Forelimb muscle (tissue), 1 donor: ENCODE measurements around the gene LRRC30. TPM values are rescaled to one million over a fixed set of nuclear protein-coding genes. Genes with fewer than 3 reads are reported as not detected.

ENCODE experiments used
- DNase-seq: peaks from one replicate; pipeline ENCODE4 v3.0.0-alpha.2; 2013; ENCODE audit warnings: low read depth
- polyA plus RNA-seq: library from polyadenylated mRNA; unstranded; fragments of 120-200 nt; gene quantifications from one replicate; pipeline ENCODE4 v1.2.1, GENCODE V29; 2013; ENCODE audit not compliant: insufficient read length

LRRC30 gene
- polyA plus RNA-seq, 1 donor, result 4.2 TPM

- no peak for DNase-seq
These were observed 6.9 kb downstream of the LRRC30 start for GRCh38 chr18:7237673-7238272.

DNA sequence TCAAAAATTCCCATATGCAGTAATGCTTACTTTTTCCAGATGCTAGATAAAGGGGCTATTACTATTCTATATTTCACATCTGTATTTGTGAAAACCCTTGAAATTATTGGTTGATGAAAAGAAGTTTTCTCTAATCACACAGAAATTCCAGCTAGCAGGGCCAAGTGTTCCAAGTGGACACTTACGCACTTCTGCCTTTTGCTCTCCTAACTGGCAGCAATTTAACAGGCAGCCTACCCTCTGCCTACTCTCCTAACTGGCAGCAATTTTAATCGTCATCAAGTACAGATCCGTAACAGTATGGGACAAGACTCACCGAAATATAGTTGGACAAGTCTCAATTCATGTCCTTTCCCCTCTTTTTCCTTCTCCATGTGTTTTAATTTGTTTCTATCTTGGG lies 12.0 kb downstream of the LRRC30 start:
- DNase-seq, result no peak

GRCh38 chr18:7248877-7249276 lies 18.0 kb downstream of the LRRC30 start:
- no peak for DNase-seq

DNA sequence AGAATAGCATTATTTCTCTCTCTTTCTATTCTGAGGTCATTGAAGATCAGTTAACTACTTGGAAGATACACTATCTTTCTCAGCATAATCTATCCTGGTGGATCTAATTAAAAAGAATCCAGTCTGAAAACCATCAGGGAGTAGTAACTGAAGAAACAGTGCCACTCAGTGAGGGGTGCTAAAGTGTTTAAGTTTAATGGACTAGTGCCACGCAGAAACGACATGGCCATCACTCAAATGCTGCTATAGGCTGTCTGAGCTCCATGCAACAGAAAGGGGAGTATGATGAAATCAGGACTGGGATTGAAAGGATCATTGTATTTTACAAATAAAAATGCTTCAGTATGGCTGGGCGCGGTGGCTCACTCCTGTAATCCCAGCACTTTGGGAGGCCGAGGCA lies 23.3 kb downstream of the LRRC30 start:
- no peak for DNase-seq

DNA sequence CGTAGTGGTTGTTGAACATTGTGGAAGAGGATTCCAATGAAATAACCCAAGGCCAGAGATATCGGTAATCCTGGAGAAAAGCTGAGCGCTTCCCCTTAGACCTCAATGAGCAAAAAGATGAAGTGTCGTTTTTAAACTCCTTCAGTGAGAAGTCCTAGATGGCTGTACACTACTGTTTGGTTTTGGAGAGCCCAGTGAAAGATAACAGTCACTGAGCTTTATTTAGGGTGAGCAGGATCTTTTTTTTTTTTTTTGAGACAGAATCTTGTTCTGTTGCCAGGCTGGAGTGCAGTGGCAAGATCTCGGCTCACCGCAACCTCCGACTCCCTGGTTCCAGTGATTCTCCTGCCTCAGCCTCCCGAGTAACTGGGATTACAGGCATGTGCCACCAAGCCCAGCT lies 24.2 kb downstream of the LRRC30 start:
- no peak for DNase-seq

GRCh38 chr18:7255643-7256042 lies 24.8 kb downstream of the LRRC30 start:
- no peak for DNase-seq

DNA sequence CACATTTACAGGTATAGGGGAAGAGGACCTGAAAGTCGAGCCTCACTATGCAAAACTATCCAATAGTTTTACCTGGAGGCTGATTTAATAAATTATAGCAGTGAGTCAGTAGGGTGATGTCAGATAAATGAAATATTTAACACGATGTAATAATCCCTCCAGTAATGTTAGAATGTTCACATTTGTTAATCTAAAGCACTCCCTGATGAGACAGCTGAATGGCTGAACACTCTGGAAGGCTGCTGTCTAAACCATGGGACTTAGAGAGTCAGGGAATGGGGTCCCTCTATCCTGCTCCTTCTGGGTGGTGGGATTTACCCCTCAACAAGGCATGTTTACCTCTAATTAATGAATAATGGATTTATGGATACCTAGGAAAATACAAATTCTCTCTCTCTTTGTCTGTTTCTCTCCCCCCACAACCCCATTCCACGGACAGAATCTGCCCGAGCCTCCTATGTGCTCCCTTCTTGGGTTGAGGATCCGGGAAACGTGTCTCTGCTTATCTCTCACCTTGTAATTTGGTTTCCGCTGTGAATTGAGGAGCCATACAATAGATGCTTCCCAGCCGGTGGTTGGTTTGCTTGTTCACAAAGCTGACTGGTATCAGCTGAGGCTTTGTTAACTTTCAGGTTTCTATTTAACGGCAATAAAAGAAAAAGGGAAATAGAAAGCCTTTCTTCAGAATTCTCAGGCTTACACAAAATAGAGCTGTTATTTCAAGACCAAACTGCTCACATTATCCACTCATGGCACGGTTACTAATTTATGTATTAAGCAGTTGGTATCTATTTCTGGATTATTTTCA lies 25.9 kb downstream of the LRRC30 start:
- no peak for DNase-seq

DNA sequence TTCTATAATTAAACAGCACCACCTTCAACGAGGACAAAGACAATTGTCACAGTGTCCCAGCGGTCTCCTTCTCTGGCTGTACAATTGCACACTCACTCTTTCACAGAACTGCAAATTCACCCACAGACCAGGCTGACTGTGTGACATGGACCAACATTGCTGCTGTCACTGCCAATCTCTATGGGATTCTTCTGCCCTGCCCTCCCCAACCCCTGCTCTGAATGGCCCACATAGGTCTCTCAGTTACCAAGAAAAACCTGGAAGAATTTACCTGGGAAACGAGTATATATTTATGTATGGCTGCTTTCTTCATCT lies 26.5 kb downstream of the LRRC30 start:
- no peak for DNase-seq

GRCh38 chr18:7259475-7259874 lies 28.6 kb downstream of the LRRC30 start:
- DNase-seq, result no peak

- no peak for DNase-seq
These were observed 30.3 kb downstream of the LRRC30 start for GRCh38 chr18:7261199-7261598.

GRCh38 chr18:7267973-7268372 lies 37.1 kb downstream of the LRRC30 start:
- DNase-seq, result no peak

DNA sequence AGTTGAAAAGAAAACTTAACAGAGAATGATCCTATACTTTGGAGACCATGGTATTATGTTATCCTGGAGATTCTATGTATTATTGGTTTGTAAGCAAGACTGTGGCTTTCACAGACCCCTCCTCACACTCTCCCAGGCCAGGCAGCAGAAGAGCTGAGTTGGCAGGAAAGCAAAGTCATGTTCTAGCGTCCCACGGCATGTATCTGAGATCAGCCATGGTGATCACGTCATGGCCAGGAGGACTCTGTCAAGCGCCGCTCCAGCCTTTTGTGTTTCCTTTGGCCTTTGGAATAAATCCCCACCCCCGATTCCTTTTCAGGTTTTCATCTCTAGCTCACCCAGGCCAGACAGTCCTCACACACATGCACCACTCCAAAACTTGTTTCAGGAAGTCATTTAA lies 39.1 kb downstream of the LRRC30 start:
- no peak for DNase-seq

GRCh38 chr18:7272311-7273049 lies 41.6 kb downstream of the LRRC30 start:
- peak; percentile 53 for DNase-seq

DNA sequence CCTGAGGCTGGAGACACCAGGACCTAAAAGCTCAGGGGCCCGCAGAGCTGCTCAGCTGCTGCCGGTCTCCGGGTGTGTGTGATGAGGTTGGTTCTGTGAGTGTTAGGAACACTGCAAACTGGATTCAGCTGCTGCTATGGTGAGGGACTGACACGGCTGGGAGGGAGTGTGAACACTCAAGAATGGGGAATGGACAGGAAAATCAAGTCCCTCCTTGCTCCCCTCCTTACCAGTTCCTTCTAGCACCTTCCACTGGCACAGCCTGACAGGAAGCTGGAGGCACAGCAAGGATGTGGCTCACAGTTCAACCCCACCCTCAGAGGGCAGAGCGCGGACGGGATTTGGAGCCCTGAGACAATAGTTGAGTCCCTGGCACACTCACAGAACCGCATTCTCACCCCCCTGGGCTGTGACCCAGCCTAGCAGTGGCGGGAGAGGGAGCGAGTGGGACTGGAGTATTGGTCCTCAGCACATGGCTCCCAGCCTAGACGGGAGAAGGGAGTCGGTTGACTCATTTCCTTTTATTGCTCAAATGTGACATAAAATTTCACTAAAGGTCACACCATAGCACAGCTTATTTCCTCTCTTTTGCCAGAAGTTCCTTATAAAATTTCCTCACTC lies 42.5 kb downstream of the LRRC30 start:
- DNase-seq, result no peak

DNA sequence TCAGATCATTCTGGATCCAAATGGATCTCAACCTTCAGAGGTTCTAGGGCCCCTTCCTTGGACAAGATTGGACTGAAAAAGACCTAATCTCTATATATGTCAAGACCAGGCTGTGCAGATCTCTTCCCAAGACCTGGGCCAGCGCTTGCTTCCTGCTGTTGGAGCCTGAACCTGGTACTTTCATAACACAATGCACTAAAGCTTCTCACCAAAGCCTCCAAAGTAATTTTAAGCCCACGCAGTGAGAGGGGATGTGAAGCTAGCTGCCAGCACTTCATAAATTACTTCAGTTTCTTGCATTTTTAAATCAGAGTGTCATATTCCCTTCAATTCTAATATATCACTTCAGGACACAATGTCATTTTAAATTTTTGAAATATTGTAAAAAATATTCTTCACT lies 50.7 kb downstream of the LRRC30 start:
- no peak for DNase-seq

Other genes with a start within 250 kb of the LRRC30 start
- 1.8 TPM for gene LAMA1, start 113.3 kb upstream of the LRRC30 start, polyA plus RNA-seq